GM21381 (cell line): ENCODE data around the gene ABCG5.
A peak's percentile ranks its signal among the peaks of the same experiment; 100 is the strongest.

ENCODE experiments used
- ATAC-seq: cut with Tn5 transposase; IDR thresholded peaks from one replicate; pipeline ENCODE4 v1.9.1; 2021; ENCODE audit warnings: mild to moderate bottlenecking, moderate library complexity; ENCODE audit not compliant: unreplicated experiment

ABCG5 gene

DNA sequence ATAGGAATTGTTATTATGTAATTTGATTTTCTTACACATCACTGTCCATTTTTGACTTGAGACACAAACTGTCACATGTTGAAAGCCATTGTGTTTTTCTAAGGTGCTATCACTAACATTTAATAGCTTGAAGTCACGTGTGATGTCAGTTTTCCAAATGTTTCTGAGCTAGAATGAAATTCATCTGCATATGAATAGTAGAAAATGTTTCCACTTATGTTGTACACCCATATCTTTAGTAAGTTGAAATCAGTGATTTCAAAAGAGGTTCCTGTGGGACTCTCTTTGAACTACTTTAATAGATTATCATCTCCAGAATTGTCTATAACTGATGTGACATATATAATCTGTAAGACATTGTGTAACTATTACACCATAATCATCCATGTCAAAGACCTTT, 27.8 kb downstream of the ABCG5 start:
- ATAC-seq, result no peak

DNA sequence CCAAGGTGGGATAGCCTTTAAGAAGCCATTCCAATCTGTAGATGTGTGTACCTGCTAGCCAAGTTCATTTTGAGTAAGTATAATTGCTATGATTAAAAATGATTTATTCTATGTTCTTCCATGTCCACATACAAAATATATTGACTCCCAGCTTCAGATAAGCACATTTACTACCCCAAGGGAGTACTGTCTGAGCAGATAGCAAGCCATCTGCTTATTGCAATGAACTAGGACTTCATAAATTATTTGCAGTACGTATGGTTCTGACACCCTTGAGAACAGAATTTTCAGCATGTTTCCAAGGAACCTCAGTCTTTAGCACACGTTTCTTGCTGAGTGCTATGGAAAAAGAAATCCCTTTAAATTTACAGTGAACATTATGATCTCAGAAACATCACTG, 28.2 kb downstream of the ABCG5 start:
- ATAC-seq, result no peak

DNA sequence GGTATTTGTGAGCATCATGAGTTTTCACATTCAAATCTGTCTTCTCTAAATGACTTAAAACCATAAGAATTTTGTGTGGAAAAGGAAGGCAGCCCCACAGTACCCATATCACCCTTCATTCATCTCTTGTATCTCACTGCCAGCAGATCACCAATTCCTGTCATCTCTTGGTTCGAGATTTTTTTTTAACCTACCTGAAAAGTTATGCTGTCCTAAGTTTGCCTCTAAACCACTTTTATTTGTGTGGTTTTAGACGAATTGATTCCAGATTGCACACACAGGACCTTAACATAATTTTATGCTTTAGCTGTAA, 32.0 kb downstream of the ABCG5 start:
- ATAC-seq, result no peak

DNA sequence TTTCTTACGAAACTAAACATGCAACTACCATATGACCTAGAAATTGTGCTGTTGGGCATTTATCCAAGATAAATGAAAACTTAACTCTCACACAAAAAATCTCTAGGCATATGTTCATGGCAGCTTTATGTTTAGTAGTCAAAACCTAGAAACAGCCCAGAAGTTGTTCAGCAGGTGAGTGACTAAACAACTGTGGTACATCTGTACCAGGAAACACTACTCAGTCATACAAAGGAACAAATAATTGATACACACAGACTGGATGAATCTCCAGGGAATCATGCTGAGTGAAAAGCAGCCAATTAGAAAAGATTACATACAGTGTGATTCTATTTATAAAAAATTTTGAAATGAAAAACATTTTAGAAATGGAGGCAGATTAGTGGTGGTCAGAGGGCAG, 35.5 kb downstream of the ABCG5 start:
- ATAC-seq, result no peak

DNA sequence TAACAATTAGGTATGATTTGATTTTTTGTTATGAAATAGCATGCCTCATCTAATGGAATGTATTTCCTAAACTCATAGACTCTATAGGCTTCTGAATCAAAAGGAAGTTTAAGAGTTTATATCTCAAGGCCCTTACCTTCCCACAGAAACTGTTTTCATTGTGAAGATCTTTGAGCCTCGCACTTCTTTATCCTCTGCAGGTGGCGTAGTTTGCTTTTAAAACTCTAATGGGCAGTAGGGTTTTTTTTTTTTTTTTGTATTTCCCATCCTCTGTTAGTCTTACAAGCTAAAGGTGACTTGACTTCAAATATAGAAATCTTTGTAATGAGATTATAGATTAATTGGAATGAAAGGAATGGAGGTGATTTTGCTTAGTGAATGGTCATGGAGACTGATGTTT, 36.5 kb downstream of the ABCG5 start:
- no peak for ATAC-seq

DNA sequence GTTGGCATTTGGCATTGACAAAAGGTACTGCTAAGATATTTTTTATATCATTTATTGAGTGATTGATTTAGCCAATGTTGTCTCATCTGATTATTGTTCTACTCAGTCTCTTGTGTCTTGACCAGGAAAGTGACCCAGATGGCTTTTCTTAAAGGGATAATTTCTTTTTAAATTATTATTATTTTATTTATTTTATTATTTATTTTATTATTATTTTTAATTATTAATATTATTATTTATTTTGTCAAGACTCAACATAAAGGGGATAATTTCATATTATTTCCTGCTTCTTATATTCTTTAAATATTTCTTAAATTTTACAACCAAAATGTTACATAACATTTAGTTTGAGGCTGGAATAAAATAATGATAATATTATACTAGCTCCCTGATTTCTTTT, 37.7 kb downstream of the ABCG5 start:
- no peak for ATAC-seq

DNA sequence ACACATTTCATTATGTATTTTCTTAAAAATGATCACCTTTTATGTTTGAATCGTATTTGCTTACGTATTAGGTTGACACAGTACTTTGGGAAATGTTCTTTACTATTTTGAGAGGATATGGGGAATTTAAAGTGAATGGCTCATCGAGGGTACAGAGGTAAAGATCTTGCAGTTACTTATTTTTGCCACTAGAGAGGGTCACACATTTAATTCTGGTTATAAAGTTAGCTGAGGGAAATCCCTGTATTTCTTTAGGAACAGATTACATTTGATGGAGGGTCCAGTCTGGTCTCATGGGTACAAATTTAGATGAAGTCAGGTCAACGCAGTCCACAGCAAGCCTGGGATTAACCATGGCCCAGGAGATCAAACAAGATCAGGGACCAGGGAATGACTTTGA, 40.3 kb downstream of the ABCG5 start:
- ATAC-seq, result no peak

DNA sequence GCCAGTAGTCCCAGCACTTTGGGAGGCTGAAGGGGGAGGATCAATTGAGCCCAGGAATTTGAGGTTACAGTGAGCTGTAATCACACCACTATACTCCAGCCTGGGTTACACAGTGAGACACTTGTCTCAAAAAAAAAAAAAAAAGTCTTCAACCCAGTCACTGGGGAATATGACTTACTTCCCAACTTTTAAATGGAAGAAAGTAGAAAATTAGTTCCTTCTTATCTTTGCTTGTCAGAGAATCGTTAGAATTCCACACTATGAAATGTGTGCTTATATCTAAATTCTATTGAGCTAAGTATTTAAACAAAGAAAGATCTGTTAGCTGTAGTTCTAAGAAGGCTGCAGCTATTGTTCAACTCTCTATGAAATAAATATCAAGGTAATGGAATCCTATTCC, 42.4 kb downstream of the ABCG5 start:
- ATAC-seq, result no peak

DNA sequence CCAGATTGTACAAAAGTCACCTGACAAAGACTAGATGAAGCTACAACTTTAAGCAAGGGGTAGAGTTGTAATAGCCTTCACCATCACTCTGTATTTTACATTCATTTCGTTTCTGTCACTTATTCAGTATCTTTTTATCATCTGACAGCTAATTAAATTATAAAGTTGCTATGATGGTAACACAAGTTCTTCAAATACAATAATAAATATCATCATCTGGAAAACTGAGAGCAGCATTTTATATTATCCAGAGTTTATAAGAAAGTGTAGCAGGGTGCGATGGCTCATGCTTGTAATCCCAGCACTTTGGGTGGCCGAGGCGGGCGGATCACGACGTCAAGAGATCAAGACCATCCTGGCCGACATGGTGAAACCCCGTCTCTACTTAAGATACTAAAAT, 43.7 kb downstream of the ABCG5 start:
- no peak for ATAC-seq

DNA sequence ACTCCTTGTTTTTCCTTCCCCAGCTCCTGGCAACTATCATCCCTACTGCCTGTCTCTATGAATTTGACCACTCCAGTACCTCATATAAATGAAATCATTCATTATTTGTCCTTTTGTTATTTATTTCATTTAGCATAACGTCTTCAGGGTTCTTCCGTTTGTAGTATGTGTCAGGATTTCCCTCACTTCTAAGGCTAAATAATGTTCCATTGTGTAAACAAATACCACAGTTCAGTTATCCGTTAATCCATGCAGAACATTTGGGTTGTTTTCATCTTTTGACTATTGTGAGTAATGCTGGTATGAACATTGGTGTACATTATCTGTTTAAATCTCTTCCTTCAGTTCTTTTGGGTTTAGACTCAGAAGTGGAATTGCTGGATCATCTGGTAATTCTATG, 46.0 kb downstream of the ABCG5 start:
- ATAC-seq, result no peak

DNA sequence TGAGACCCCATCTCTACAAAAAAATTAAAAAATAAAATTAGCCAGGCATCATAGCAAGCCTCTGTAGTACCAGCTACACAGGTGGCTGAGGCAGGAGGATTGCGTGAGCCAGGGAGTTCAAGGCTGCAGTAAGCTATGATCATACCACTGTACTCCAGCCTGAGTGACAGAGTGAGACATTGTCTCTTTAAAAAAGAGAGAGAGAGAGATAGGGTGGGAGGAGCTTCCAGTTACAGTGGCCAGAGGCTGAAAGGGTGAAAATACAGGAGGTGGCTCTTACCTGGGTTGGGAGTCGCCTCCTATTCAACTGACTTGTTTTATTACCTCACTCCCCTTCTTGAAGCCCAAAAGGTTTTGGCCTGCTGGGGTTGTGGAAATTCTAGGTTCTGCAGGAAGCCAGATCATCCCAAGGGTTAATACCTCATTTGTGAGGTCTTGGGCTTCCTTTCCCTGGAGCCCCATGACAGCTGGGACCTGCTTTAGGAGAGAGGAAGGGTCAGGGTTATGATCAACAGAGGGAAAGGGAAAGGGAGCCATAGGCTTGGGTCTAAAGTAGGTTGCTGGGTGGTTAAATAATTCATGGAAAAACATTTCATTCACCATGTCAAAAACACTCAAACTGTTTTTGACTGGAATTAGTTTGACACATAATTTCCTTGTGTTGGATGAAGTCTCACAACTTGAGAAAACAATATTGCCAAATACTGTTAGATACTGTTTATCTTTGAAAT, 47.4 kb downstream of the ABCG5 start:
- no peak for ATAC-seq

DNA sequence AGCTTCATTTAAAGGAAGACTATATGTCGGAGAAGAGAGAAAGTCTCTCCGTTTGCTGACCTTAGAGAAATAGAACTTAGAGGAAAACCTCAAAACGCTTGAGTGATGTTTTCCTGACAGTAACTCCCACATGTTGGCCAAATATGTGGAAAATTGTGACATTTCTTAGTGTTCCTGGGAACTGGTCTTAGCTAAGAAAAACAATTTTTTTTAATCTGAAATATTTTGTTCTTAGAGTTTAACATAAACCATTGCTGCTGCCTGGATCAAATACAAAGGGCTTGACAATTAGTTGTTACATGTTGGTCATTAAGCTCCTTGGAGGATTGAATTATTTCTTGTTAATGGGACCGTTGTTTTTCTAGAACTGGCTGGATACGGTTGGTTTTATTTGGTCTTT, 48.5 kb downstream of the ABCG5 start:
- ATAC-seq, result no peak

DNA sequence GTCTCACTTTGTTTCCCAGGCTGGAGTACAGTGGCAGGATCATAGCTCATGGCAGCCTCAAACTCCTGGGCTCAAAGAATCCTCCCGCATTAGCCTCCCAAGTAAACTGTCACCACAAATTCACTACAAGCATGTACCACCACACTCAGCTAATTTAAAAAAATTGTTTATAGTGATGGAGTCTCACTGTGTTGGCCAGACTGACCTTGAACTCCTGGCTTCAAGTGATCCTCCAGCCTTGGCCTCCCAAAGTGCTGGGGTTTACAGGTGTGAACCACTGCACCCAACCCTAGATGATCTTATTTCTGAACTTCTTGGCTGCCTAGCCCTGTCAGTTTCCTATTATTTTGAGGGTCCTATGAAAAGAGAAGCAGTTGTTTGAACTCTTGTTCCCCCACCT, 50.0 kb downstream of the ABCG5 start:
- ATAC-seq, result no peak

DNA sequence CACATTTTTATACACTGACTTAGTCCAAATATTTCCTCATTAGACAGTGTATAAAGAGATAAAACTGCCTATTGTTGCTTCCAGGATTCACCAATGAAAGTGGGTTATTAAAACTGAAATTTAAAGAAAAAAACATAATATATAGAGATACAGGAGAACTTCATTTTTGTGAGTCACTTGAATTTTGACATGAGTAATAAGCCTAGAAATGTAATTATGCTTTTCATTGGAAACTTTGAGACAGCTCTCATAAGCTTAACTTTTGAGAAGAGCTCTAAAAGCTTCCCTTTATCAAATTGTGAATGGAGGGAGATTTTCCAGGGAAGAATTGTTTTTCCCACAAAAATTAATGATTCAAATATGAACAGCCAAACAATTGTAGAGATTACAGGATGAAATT, 50.7 kb downstream of the ABCG5 start:
- no peak for ATAC-seq

DNA sequence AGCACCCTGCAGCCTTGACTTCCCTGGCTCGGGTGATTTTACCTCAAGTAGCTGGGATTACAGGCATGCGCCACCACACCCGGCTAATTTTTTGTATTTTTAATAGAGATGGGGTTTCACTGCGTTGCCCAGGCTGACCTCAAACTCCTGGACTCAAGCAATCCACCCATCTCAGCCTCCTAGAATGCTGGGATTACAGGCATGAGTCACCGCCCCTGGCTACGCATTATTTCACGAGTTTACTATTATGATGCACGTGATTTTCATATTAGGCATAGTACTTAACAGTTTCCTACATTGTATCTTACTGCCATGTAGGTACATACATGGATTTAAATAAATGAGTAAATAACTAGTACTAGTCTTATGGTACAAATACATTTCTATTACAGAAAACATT, 60.4 kb downstream of the ABCG5 start:
- no peak for ATAC-seq

DNA sequence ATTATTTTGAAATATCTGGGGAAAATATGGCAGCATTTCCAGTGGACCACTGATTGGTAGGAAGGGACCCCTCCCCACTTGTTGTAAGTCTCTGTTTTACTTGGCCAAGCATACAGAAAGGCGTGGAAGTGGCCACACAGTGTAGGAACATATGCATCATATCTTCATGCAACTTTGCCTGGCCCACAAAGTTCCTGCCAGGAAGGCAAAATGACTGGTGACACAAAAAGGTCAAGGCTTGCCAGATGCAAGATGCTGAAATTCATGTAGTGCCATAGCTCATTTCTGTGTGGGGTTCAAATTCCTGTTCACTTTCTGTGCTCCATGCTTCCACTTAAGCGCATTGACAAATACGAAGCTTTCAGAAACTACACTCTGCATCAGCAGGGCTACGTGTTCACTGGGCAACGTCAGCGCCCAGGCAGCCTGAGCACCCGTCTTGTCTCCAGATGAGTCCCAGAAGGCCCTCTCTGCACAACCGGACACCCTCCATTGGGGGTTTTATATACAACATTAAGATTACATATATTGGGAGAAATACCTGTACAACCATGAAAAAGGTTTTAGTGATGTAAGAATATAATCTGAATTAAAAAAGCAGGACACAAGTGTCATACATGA, 61.2 kb downstream of the ABCG5 start:
- ATAC-seq, result no peak

DNA sequence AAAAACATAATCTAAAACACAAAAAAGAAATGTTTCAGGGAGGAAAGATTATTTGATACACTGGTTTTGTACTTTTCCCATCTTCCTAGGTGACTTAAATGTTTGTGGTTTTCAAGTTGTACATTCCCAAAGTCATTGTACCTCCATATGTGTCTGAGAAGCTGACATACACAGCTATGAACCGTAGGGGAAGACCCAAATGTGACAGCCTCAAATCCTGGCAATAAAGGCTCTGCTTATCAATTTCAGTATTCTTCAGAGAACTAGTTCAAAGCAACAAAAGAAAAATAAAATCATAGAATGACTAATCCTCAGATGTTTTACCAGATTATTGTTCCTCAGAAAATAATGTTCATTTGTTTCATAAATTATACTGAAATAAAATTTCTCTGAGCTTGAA, 62.3 kb downstream of the ABCG5 start:
- ATAC-seq, result no peak

DNA sequence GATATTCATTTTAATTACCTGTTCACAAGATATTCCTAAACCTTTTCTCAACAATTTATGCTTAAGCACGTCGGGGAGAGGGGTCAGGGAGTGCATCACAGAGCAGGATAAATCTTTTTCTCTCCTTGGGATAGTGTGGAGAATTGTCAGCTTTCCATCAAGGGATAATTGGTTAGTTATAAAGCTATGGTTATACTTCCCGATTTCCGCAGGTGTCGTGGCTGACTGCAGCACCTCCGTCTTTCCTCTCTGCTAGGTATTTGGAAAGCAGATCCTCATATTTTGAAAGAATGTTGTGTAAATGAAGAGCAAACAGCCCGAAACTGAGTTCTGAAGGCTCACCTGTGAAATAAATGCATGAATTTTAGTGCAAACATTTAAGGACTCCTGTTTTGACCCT, 64.0 kb downstream of the ABCG5 start:
- no peak for ATAC-seq

DNA sequence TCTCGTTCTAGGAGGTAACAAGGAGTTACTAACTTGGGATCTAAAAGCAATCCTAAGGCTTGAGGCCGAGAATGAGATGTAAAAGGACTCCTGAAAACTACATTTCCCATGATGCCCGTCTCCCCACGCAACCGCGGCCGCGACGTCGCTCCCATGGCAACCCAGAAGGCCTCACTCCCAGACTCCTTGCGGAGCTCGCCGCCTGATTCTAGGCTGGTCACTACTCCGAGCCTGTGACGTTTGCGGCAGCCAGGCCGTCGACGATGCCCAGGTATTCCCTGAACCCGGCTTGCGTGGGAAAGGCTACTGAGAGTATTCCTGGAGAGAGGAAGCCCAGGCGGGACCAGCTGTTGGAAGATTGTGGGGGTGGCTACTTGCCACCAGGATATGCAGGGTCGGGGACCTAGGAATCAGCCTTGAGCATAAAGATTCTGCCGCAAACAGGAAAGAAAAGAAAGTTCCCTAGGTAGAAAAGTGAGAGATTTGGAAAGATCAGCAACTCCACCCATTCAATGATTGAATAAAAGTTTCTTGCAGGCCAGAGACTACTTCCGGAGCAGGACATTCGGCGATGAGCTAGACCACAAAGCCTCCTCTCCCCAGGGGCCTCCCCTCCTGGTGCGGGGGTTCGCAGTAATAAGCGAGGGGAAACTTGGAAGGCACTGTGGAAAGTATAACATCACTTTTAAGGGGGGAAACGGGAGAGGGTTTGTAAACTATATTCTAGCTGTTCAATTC, 64.6 kb downstream of the ABCG5 start, which contains the start of gene DYNC2LI1:
DYNC2LI1 (plus strand) TSS at position 164 of the 738 bp plus-strand sequence; CDS start at position 264, 100 bp downstream.
- peak; percentile 99 for ATAC-seq

DNA sequence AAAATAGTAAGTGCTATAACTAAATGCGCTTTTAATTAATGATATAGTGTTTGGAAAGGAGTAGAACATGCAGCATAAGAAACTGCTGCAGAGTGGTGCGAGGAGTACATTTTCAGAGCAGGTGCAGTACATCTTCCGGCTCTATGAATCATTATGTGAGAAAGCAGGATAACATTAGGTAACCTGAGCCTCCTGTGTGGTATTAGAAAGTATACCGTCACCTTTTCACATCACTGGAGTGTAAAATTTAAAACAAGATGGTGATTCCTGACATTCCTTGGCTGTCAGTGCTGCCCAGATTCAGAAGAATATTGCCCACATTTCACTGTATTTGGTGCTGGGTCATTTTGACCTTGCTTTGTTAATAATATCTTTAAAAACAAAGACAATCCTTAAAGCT, 72.6 kb downstream of the ABCG5 start:
- ATAC-seq, result no peak

DNA sequence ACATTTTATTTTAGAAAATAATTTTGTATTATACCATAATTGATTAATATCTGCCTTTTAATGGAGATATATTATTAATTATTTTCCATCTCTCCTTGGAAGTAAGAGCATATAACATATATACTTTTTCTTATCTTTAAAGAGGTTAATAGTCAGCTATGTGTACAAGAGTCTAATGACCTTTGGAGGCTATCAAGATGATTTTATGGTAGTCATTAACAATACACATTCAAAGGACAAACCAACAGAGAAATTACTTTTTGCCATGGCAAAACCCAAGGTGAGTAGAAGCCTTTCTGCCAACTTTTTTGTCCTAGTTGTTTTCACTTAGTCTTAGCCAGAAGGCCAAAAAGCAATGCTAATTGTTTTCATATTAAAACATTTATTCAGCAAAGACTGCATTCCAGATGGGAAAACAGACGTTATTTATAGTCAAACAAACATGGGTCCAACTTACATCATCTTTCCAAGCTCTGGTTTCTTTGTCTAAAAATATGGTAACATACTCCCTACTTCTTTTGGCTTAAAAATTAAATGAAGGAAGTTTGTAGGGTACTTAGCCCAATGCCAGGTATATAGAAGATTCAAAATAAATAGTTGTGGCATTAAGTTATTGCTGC, 74.4 kb downstream of the ABCG5 start:
- ATAC-seq, result no peak

DNA sequence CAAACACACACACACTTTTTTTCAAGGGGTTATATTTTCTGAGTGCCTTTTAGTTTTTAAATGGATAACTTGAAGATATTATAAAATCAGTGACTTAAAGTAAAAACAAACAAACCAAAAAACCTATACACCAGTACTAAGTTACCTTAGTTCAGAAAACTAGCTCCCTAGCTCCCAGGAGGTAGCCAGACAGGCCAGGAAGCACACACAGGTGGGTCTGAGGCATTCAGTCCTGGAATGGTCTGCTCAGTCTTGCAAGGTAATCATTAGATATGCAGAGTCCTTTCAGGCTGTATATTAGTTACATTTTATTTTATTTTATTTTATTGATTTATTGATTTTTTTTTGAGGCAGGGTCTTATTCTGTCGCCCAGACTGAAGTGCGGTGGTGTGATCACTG, 75.5 kb downstream of the ABCG5 start:
- ATAC-seq, result no peak
